ENCODE results near the gene COPG1.
"Not testable (repeated sequence)": the region's sequence is repeated elsewhere in the genome, so short reads cannot be mapped to it uniquely, and the experiment has no call there.

Gene COPG1

GRCh38 chr3:129213238-129213637, 36.2 kb upstream of the COPG1 start:
- no peak overlapping the region for H2AFZ ChIP-seq (ENCODE audit: low read length)
- no peaks in the 10 kb centered on the region for H3K9me2 ChIP-seq (ENCODE audit: low read depth, low read length)
- H3K4me2 ChIP-seq (ENCODE audit: low read length), result no peak overlapping the region
- no peak overlapping the region for H3K27ac ChIP-seq (ENCODE audit: low read depth, low read length, poor library complexity, severe bottlenecking)
- H3K27me3 ChIP-seq (ENCODE audit: insufficient read depth, low read length), result no peaks in the 10 kb centered on the region; the same call in 1 of the 2 replicates
- H3K4me3 ChIP-seq (ENCODE audit: low read depth, low read length, poor library complexity, severe bottlenecking), result no peak overlapping the region
- no peaks in the 10 kb centered on the region for H3K79me2 ChIP-seq (ENCODE audit: insufficient read depth, low read length)
- H3K9ac ChIP-seq (ENCODE audit: low read length), result no peak overlapping the region
- no peaks in the 10 kb centered on the region for H4K20me1 ChIP-seq (ENCODE audit: insufficient read depth, low read length)
- no peaks in the 10 kb centered on the region for H3K36me3 ChIP-seq (ENCODE audit: insufficient read depth, low read length)
- no peaks in the 10 kb centered on the region for H3K9me3 ChIP-seq (ENCODE audit: low read length)
- no peaks in the 10 kb centered on the region for H3K4me1 ChIP-seq (ENCODE audit: insufficient read depth, low read length, severe bottlenecking)
- no peaks in the 10 kb centered on the region for H3F3A ChIP-seq (ENCODE audit: insufficient read depth, low read length)
- TF ChIP-seq CTCF (IDR thresholded peaks at IDR 0.05; ENCODE audit: low read length), result no peak
- no peak for TF ChIP-seq EZH2 (IDR thresholded peaks at IDR 0.05; ENCODE audit: borderline replicate concordance, low read length)

- no peak overlapping the region for H3K27ac ChIP-seq (ENCODE audit: low read depth, low read length, poor library complexity, severe bottlenecking)
- TF ChIP-seq CTCF (IDR thresholded peaks at IDR 0.05; ENCODE audit: low read length) (no peak), EZH2 (IDR thresholded peaks at IDR 0.05; ENCODE audit: borderline replicate concordance, low read length) (no peak)
- H3K79me2 ChIP-seq (ENCODE audit: insufficient read depth, low read length), result no peaks in the 10 kb centered on the region
- no peaks in the 10 kb centered on the region for H3K36me3 ChIP-seq (ENCODE audit: insufficient read depth, low read length)
- H3K27me3 ChIP-seq (ENCODE audit: insufficient read depth, low read length), result no peaks in the 10 kb centered on the region; the same call in 1 of the 2 replicates
- no peaks in the 10 kb centered on the region for H3K9me3 ChIP-seq (ENCODE audit: low read length)
- H4K20me1 ChIP-seq (ENCODE audit: insufficient read depth, low read length), result no peaks in the 10 kb centered on the region
- no peaks in the 10 kb centered on the region for H3F3A ChIP-seq (ENCODE audit: insufficient read depth, low read length)
- no peak overlapping the region for H3K4me3 ChIP-seq (ENCODE audit: low read depth, low read length, poor library complexity, severe bottlenecking)
- H2AFZ ChIP-seq (ENCODE audit: low read length), result no peak overlapping the region
- no peaks in the 10 kb centered on the region for H3K4me1 ChIP-seq (ENCODE audit: insufficient read depth, low read length, severe bottlenecking)
- H3K9ac ChIP-seq (ENCODE audit: low read length), result no peak overlapping the region
- H3K4me2 ChIP-seq (ENCODE audit: low read length), result no peak overlapping the region
- no peaks in the 10 kb centered on the region for H3K9me2 ChIP-seq (ENCODE audit: low read depth, low read length)
Observed at GRCh38 chr3:129218742-129219141, 30.7 kb upstream of the COPG1 start.

- not testable (repeated sequence) for H3K9me2 ChIP-seq (ENCODE audit: low read depth, low read length); H3K79me2 ChIP-seq (ENCODE audit: insufficient read depth, low read length); H3K4me3 ChIP-seq (ENCODE audit: low read depth, low read length, poor library complexity, severe bottlenecking); H3K9me3 ChIP-seq (ENCODE audit: low read length); H3K4me2 ChIP-seq (ENCODE audit: low read length); H3K27me3 ChIP-seq (ENCODE audit: insufficient read depth, low read length); H3K36me3 ChIP-seq (ENCODE audit: insufficient read depth, low read length); H3K27ac ChIP-seq (ENCODE audit: low read depth, low read length, poor library complexity, severe bottlenecking); H3K9ac ChIP-seq (ENCODE audit: low read length); H4K20me1 ChIP-seq (ENCODE audit: insufficient read depth, low read length); H3F3A ChIP-seq (ENCODE audit: insufficient read depth, low read length)
- peaks cover 12% of the 10 kb centered on the region for H3K4me1 ChIP-seq (ENCODE audit: insufficient read depth, low read length, severe bottlenecking)
- H2AFZ ChIP-seq (ENCODE audit: low read length), result 0 out of 2 replicates have a peak overlapping the region, but pooled peaks have one; percentile 4
Observed at GRCh38 chr3:129224387-129224786, 25.0 kb upstream of the COPG1 start.

GRCh38 chr3:129224984-129225393, 24.4 kb upstream of the COPG1 start:
- Histone ChIP-seq H3K27me3 (ENCODE audit: insufficient read depth, low read length) (no peaks in the 10 kb centered on the region), H2AFZ (ENCODE audit: low read length) (peak overlapping the region; percentile 4; the same call in 1 of the 2 replicates), H3K4me3 (ENCODE audit: low read depth, low read length, poor library complexity, severe bottlenecking) (peak overlapping the region; percentile 13), H3K4me2 (ENCODE audit: low read length) (peak overlapping the region; percentile 52), H3K36me3 (ENCODE audit: insufficient read depth, low read length) (no peaks in the 10 kb centered on the region), H3K9ac (ENCODE audit: low read length) (peak overlapping the region; percentile 20; the same call in 1 of the 2 replicates), H3K9me2 (ENCODE audit: low read depth, low read length) (no peaks in the 10 kb centered on the region), H3K9me3 (ENCODE audit: low read length) (no peaks in the 10 kb centered on the region), H3K27ac (ENCODE audit: low read depth, low read length, poor library complexity, severe bottlenecking) (no peak overlapping the region), H3F3A (ENCODE audit: insufficient read depth, low read length) (no peaks in the 10 kb centered on the region), H3K4me1 (ENCODE audit: insufficient read depth, low read length, severe bottlenecking) (peaks cover 12% of the 10 kb centered on the region), H3K79me2 (ENCODE audit: insufficient read depth, low read length) (no peaks in the 10 kb centered on the region), H4K20me1 (ENCODE audit: insufficient read depth, low read length) (no peaks in the 10 kb centered on the region)
- TF ChIP-seq CTCF (IDR thresholded peaks at IDR 0.05; ENCODE audit: low read length) (no peak), EZH2 (IDR thresholded peaks at IDR 0.05; ENCODE audit: borderline replicate concordance, low read length) (no peak)

All from OCI-LY1 (cell line).